Measurements from ENCODE around the gene USP17L27.
"Not testable (repeated sequence)": the region's sequence is repeated elsewhere in the genome, so short reads cannot be mapped to it uniquely, and the experiment has no call there.

DNA sequence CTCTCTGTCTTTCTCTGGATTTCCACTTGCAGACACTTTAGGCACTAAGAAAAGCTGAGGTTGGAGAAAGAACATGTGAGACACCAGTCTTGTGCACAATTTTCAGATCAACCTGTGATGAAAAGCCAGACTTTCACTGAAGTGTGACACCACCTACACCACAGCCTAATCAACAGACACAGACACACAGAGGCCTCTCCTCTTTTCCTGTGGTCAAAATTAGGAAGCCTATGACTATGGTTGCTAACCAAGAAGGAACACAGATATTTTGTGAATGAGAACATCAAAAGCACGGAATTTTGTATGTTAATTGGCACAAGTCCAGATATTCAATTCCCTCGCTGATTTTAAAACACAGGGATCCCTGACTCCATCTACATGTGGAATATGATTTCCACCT lies 45.1 kb downstream of the USP17L27 start:
- TF ChIP-seq, protein P1, sequence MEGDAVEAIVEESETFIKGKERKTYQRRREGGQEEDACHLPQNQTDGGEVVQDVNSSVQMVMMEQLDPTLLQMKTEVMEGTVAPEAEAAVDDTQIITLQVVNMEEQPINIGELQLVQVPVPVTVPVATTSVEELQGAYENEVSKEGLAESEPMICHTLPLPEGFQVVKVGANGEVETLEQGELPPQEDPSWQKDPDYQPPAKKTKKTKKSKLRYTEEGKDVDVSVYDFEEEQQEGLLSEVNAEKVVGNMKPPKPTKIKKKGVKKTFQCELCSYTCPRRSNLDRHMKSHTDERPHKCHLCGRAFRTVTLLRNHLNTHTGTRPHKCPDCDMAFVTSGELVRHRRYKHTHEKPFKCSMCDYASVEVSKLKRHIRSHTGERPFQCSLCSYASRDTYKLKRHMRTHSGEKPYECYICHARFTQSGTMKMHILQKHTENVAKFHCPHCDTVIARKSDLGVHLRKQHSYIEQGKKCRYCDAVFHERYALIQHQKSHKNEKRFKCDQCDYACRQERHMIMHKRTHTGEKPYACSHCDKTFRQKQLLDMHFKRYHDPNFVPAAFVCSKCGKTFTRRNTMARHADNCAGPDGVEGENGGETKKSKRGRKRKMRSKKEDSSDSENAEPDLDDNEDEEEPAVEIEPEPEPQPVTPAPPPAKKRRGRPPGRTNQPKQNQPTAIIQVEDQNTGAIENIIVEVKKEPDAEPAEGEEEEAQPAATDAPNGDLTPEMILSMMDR (IDR thresholded peaks at IDR 0.05) = not testable (repeated sequence)
- TF ChIP-seq POLR2A (IDR thresholded peaks at IDR 0.05) = not testable (repeated sequence)

All from thyroid gland (tissue), 4 donors.